NOMO-1 (cell line): ENCODE measurements around the gene STARD5.

ENCODE experiments used
- DNase-seq, 2 experiments: peaks; one replicate each; lab custom pipeline; 2025; ENCODE audit not compliant: unreplicated experiment in 2 of 2; lab: John Stamatoyannopoulos, UW

Gene STARD5

DNA sequence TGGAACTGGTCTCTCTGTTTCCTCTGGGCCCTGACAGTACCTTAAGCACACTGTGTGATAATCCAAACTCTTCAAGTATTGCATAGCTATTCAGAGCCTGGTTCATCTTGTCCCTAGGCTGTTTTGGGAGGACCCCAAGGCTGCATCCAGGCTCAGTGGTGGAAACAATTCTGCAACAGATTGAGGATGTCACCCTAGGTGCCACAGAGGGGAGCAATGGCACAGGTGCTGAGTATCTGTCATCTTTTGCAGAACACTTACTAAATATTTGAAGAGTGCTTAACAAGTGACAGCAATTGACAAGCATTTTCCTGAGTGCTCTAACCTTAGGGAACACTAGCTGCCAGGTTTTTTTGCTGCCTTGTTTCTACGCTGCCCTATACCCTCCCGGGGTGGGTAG, 27.8 kb downstream of the STARD5 start:
- no peak for DNase-seq

DNA sequence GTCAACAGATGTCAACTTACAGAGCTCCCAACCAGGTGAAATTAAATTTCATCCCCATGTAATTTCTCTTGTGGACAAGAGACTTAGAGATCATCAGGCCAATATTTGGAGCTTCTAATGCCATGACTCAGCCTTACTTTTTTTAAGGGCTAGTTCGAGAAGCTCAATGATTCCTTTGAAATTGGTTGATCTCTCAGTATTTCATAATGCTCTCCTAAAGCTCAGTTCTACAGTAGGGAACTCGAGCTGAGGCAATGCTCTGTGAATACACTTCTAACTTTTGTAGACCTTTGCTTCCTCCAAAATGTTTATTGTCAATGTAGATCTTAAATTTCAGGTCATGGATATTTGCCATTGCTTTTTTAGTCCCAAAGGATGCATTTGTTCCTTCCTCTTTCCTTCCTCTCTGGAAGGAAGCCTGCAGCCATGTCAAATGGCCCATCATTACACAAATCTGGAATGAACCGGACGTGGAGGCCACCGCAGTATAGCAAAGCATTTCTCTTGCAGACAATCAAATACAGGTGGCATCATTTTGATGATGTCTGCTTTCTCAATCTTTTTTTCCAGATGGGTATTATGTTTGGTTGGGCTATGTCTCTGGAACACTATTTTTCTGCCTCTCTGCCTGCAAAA, 28.3 kb downstream of the STARD5 start:
- peak in 1 of 2 experiments; percentile 23 for DNase-seq

DNA sequence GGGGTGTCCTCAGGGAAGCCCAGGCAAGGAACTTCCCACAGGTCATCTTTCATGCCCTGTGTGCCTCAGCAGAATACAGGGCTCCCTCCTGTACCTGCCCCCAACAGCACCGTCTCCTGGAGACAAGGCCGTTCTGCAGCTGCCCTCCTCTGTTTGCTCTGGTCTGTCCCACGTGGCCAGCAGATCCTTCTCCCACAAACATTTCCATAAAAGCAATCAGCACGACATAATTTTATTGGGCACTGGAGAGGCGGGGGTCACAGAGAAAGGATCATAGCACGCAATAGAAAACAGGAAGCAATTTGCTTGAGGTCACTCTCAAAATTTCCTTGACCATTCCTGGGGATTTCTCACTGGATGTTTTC, 29.4 kb downstream of the STARD5 start:
- DNase-seq, result peak in 1 of 2 experiments; percentile 7

DNA sequence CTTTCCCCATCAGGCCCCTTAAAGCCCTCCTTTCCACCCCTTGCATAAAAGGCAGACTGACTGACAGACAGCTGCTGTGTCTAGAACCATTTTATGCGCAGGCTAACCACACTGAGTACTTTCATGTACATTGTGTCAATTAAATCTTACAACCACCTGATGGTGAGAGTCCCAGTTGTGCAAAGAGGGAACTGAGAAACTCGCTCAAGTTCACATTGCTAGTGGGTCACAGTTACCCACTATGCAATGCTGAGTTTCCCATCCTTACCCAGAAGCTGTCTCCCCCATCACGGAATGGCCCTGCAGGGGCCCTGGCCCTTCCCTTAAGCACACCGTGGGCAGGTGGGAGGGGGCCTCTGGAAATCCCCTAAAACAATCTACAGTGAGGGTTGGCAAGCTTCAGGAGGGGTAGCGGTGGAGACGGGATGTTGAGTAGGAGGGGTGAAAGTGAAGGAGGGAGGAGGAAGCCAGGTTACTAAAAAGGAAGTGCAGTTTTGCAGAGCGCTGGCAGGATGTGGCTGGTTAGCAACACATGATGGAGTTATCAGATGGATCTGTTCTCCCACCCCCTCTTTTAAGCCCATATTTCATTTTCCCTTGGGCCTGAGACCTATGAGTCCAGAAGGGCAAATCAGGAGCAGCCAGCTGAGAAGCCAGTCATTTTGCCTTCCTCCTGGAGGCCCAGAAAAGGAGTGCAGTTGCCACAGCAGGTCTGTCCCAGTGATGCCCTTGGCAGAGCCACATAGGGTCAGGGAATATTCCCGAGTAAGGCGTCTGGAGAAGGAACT, 30.0 kb downstream of the STARD5 start:
- DNase-seq, result peak; percentile 72 to 82

DNA sequence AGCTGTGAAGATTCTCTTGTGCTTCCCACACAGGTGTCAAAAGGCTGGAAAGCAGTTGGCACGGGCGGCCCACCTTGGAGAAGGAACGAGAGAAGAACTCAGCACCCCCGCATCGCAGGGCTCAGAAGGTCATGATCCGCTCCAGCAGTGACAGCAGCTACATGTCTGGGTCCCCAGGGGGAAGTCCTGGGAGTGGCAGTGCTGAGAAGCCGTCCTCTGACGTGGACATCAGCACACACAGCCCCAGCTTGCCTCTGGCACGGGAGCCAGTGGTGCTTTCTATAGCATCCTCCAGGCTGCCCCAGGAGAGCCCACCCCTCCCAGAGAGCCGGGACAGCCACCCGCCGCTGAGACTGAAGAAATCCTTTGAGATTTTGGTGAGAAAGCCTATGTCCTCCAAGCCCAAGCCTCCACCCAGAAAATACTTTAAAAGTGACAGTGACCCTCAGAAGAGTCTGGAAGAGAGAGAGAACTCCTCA, 31.4 kb downstream of the STARD5 start:
- DNase-seq, result no peak

DNA sequence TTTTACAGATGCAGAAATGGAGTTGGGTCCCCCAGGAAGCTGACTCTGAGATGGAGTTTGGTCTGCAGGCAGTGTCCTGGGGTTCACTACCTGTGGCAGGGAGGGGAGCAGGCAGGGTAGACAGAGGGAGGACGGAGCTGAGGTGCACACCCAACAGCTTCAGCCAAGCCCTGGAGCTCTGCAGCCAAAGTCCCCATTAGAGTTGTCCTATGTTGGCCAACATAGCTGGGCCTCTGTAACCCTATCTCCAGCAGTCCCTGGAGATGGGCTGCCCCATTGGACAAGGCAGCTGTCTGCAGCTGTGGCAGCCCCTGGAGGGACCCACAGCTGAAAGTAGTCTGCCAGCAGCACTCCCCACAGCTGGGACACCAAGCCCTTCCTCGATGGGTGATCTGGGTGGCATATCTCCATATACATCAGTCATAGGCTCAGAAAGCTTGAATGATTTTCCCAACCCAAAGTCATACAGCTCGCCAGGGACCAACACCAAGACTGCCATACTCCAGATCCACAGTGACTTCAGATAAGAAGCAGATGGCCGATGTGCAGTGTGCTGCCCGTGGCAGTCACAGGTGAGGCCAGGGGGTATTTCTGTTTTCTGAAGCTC, 31.9 kb downstream of the STARD5 start:
- no peak for DNase-seq

DNA sequence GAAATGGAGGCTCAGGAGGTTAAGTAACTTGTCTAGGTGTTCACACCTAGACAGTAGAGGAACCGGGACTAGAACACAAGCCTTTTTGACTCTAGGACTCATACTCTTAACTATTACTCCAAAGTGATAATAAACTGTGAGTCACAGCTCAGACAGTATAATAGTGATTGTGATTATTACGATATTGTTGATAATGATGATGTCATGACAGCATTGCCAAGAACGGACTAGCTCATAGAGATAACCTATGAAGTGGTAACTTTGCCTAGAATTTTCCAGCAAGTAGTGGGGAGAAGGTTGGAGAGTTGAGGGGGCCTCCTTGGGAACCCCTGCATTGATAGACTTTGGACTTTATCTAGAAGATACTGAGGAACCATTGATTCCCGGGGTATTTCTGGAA, 34.0 kb downstream of the STARD5 start:
- DNase-seq, result no peak

DNA sequence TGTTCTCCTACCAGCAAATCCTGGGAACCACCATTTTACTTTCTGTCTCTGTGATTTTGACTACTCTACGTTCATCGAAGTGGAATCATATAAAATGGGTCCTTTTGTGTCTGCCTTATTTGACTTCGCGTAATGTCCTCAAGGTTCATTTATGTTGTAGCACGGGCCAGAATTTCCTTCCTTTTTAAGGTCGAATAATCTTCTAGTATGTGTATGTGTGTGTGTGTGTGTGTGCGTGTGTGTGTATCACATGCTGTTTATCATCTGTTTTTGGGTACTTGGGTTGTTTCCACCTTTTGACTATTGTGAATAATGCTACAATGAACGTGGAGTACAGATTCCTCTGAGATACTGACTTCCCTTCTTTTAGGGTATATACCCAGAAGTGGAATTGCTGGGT, 35.3 kb downstream of the STARD5 start:
- DNase-seq, result no peak

DNA sequence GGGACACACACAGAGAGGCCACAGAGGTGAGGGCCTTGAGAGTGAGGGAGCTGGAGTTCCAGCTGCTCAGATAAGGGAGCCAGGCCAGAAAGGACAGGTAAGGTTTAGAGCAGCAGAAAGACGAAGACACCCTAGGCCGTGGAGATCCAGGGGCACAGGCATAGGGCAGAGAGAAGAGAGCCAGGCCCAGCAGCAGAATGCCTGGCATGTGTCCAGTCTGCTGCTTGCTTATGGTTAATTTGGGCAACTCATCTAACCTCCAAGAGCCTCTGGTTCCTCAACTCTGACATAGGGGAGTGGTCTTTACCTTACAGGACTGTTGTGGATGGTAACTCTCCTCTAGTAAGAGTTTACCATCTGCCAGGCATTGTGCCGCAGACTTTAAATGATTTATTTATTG, 35.9 kb downstream of the STARD5 start:
- DNase-seq, result no peak

DNA sequence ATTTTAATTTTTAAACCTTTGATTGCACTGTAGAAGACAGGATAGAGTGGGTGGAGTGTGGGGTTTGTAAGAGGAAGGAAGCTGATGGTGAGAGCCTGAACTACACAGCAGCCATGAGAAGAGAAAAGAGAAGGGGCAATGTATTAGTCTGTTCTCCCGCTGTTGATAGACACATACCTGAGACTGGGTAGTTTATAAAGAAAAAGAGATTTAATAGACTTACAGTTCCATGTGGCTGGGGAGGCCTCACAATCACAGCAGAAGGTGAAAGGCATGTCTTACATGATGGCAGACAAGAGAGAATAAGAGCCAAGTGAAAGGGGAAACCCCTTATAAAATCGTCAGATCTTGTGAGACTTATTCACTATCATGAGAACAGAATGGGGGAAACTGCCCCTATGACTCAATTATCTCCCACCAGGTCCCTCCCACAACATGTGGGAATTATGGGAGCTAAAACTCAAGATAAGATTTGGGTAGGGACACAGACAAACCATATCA, 37.3 kb downstream of the STARD5 start:
- DNase-seq, result peak; percentile 18 to 30

DNA sequence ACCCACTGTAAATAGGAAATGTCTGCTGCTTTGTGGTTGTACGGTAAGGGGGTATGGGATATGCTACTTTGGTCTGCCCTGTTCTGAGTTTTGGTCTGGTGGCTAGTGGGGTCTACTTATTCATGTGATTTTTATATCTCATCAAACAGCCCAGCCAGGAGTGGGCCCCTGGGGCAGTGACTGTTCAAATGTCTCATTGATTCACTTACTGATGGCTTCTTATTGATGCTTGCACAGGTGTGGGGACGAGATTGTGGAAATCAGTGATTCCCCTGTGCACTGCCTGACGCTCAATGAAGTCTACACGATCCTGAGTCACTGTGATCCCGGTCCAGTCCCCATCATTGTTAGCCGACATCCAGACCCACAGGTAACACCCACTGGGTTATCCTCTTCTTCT, 38.5 kb downstream of the STARD5 start:
- no peak for DNase-seq

DNA sequence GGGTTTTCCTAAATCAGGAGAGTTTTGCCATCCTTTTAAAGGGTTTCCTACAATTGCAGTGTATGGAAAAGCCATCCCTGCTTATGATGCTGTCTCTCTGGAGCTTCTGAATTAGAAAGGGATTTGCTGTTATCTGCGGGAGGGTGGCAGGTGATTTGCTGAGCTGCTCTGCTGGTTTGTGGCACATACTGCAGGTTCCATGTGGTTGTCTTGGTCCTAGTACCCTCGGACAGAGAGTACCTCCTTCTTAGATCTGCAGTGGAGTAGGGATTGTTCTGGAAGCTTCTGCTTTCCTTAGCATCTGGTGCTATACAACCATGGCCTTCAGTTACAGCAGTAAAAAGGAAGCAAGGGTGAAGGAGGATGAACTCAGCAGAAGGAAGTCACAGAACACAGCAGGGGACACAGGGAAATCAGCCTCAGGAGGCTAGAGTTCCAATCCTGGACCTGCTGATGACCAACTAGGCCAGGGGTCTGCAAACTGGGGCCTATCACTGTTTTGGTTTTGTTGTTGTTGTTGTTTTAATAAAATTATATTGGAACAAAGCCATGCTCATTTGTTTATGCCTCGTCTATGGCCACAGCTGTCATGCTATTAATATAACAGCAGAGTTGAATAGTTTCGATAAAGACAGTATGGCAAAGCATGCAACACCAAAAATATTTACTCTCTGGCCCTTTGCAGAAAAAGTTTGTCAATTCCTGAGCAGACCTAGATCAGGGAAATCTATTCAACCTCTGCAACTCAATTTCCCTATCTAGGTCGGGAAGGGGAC, 39.5 kb downstream of the STARD5 start:
- no peak for DNase-seq

DNA sequence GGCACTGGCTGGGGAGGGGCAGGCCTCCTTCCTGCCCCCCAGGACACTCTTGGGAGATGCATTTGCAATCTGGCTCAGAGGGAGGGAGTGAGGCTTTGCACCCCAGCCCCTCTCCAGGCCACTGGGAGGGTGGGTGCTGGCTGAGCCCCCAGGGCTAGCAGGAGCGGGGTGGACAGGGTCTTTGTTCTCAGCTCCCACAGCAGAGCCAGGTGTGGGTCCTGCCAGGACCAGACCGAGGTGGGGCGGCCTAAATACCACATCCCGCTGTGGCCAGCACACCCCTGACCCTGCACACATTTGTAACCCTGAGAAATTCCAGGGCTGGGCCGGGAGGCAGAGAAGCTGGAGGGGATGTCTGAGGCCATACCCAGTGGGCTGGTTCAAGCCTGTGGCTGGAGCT, 41.0 kb downstream of the STARD5 start:
- DNase-seq, result no peak

DNA sequence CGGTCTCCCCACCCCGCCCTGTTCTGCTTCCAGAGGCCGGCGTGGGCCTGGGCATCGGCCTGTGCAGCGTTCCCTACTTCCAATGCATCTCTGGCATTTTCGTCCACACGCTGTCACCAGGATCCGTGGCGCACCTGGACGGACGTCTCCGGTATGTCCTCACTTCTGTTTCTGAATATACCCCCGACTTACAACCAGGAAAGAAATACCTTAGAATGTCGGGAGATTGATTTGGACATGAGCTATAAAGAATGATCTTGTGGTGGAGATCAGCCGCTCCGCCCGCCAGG, 41.4 kb downstream of the STARD5 start:
- no peak for DNase-seq

DNA sequence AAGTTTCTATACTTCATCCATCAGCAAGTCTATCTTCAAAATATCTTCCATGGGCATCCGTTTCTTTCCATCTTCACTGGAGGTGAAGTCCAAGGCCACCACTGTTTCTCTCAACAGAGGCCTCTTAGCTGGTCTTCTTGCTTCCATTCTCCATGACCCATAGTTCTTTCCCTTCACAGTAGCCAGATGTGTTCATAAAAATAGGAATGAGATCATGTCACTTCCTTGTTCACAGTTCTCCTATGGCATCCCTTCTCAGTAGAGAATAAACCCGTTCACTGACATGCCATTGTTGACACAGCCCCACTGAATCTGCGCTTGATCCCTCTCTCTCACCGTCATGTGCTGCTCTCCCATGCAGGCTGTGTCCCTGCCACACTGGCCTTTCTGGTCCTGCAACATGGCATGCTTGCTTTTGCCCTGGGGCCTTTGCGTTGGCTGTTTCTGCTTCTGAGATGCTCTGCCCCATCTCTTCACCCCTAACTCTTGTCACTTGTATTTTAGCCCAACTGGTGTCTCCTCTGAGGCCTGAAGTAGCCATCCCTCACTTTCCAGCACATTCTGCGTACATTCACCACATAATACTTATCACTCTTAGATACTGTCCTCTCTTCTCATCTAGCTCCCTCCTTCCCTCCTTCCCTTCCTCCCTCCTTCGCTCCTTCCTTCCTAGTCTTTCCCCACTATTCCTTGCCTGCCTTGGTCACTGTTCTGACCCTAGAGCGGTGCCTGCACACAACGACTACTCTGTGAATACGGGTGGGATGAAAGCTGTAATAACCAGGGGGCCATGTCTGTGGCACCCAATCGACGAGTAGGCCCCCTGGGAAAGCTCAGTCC, 42.0 kb downstream of the STARD5 start:
- no peak for DNase-seq

DNA sequence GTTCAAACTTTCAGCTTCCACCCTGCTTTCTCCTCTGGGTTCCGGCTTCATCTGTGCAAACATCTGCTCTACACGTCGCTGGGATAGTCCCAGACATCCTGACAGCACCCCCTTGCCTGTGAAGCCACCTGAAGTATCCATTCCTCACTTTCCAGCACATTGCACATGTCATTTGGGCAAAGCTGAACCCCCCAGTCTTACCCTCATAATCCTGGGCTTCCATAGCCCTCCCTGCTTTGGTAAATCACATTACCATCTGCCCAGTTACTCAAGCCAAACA, 42.5 kb downstream of the STARD5 start:
- no peak for DNase-seq

DNA sequence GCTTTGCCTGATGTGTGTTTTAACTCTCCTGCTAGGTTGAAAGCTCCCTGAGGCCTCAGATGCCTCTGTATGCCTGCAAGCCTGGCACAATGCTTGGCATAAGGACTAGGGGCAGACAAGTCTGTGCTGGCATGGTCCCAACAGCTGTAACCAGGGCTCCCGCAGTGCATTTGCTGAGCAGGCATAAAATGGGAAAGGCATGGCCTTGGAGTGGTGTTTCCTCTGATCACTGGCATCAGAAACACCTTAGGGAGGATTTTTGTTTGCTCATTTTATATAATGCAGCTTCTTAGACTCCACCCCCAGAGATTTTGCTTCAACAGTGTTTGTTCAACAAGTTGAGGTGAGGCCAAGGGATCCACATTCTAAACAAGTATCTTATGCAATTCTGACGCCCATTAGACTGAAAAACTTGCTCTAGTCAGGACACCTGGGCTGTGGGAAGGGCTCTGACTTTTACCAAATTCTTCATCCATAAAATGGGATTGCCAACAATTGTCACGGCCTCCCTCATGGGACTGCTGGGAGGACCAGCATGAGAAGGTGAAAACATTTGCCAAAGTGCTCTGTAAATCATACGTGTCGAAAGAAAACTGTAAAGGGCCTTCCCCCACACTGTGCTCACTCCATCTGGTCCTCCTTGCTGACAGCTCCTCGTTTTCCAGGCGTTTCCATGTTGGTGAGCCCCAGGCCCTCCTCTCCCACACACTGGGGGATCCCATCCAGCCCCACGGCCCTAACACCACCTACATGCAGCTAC, 43.1 kb downstream of the STARD5 start:
- no peak for DNase-seq

DNA sequence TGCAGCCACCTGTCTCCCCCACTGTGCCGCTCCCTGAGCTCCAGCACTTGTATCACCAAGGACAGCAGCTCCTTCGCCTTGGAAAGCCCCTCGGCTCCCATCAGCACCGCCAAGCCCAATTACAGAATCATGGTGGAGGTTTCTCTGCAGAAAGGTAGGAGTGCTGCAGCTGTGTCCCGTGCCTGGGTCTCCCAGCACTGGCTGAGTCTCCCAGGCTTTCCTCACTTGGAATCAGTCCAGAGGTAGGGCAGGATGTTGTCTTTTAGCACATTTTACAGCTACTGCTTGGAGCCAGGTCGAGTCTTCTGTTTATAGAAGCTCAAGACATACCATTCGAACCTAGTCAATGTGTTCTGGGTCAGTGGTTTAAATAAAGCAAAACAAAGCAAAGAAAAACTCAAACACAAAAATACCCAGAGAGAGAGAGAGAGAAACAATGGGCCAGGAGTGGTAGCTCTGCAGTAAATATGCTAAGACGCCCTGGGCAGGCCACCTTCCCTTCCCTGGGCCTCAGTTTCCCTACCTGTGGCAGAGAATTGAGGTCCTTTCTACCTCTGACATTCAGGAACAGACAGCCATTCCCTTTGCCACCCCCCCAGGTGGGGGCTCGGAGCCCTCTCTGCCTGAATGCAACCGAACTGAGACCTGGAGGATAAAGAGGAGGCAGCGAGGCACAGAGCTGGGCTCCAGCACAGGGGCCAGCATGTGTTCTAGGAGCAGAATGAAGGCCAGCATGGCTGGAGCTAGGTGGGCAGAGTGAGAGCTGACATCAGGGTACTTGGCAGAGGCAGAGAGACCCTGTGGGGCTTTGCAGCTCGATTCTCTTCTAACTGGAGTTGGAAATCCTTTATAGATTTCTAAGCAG, 44.1 kb downstream of the STARD5 start:
- no peak for DNase-seq
